Cardiac muscle cell (in vitro differentiated cells and primary cell): ENCODE data around the gene DNASE1L1. TPM values are rescaled to one million over a fixed set of nuclear protein-coding genes. Genes with fewer than 3 reads are reported as not detected.
A peak's percentile ranks its signal among the peaks of the same experiment; 100 is the strongest.

Experiments
- DNase-seq, 2 donors: peaks; one replicate each; pipeline versions ENCODE4 v3.0.0 to v3.0.0-alpha.2; 2010 to 2017; ENCODE audit warnings: low read depth in 1 of 2, low spot score in 1 of 2
- H3K27ac ChIP-seq: fragments of 200-600 bp; sonication (generic); 2 replicates; pipeline ENCODE4 v1.5.1; 2016
- H3K27me3 ChIP-seq: fragments of 200-600 bp; sonication (generic); 2 replicates; pipeline ENCODE4 v1.6.0; 2016; ENCODE audit warnings: control low read depth
- H3K36me3 ChIP-seq: fragments of 200-600 bp; sonication (generic); 2 replicates; pipeline ENCODE4 v1.5.1; 2016; ENCODE audit warnings: control low read depth
- H3K4me1 ChIP-seq: fragments of 200-600 bp; sonication (generic); 2 replicates; pipeline ENCODE4 v1.8.1; 2017; ENCODE audit warnings: low read depth, mild to moderate bottlenecking, mixed run types
- H3K4me3 ChIP-seq: fragments of 200-600 bp; sonication (generic); 2 replicates; pipeline ENCODE4 v1.5.1; 2016; ENCODE audit warnings: mild to moderate bottlenecking
- H3K9me3 ChIP-seq: fragments of 200-600 bp; sonication (generic); 2 replicates; pipeline ENCODE4 v1.5.1; 2017; ENCODE audit warnings: low read depth, mild to moderate bottlenecking, control low read depth
- CTCF ChIP-seq: IDR thresholded peaks from 2 replicates; pipeline ENCODE4 v1.5.1; 2012; ENCODE audit warnings: low read depth, mild to moderate bottlenecking, low read length
- polyA plus RNA-seq: library from polyadenylated mRNA; unstranded; fragments of >200 nt; fragmentation: Nextera tagmentation; extraction: Ambion mirVana; gene quantifications from 2 replicates; pipeline ENCODE4 v1.2.1, GENCODE V29; 2016
- total RNA-seq: library from RNA; depleted of rRNA; stranded (reverse); fragments of >200 nt; gene quantifications from 2 replicates; pipeline ENCODE4 v1.2.3, GENCODE V29; 2016

DNASE1L1 gene
- total and polyA plus RNA-seq, 2 experiments from 2014 or later = 24.8 to 34.3 TPM

- H3K4me3 ChIP-seq = no peak overlapping the region
- H3K36me3 ChIP-seq = no peaks in the 10 kb centered on the region
- TF ChIP-seq CTCF = no peak
- DNase-seq = no peak
- H3K27ac ChIP-seq = no peak overlapping the region
- no peaks in the 10 kb centered on the region for H3K4me1 ChIP-seq
- no peaks in the 10 kb centered on the region for H3K27me3 ChIP-seq
- no peaks in the 10 kb centered on the region for H3K9me3 ChIP-seq
Observed at GRCh38 chrX:154449618-154450017, 40.6 kb upstream of the DNASE1L1 start.

- no peaks in the 10 kb centered on the region for H3K27me3 ChIP-seq
- H3K36me3 ChIP-seq = no peaks in the 10 kb centered on the region
- H3K27ac ChIP-seq = no peak overlapping the region
- no peaks in the 10 kb centered on the region for H3K9me3 ChIP-seq
- DNase-seq = no peak
- no peak overlapping the region for H3K4me3 ChIP-seq
- H3K4me1 ChIP-seq = no peaks in the 10 kb centered on the region
- TF ChIP-seq CTCF = no peak
Observed at GRCh38 chrX:154448484-154448883, 39.4 kb upstream of the DNASE1L1 start.

- H3K9me3 ChIP-seq = no peaks in the 10 kb centered on the region
- H3K36me3 ChIP-seq = no peaks in the 10 kb centered on the region
- H3K4me1 ChIP-seq = no peaks in the 10 kb centered on the region
- no peak overlapping the region for H3K27ac ChIP-seq
- no peak for DNase-seq
- no peak for TF ChIP-seq CTCF
- H3K4me3 ChIP-seq = no peak overlapping the region
- H3K27me3 ChIP-seq = no peaks in the 10 kb centered on the region
Observed at GRCh38 chrX:154446430-154446829, 37.4 kb upstream of the DNASE1L1 start.

DNA sequence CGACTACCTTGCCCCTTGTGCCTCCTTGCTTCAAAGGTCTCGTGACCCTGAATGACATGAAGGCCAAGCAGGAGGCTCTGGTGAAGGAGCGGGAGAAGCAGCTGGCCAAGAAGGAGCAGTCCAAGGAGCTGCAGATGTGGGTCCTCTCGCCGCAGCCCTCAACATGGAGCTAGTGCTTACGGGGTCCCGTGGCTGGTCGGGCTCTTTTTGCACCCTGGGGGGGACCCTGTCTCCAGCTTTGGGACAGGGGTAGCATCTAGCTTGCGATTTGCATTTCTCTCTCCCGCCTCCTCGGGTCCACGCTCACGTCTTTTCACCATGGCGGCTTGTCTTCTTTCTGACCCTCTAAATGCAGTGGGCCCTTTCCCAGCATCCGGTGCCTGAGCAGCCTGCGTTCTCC, 36.7 kb upstream of the DNASE1L1 start:
- no peak for TF ChIP-seq CTCF
- Histone ChIP-seq H3K27me3 (no peaks in the 10 kb centered on the region), H3K4me3 (no peak overlapping the region), H3K27ac (no peak overlapping the region), H3K9me3 (no peaks in the 10 kb centered on the region), H3K36me3 (no peaks in the 10 kb centered on the region), H3K4me1 (no peaks in the 10 kb centered on the region)
- DNase-seq = no peak

- Histone ChIP-seq H3K27me3 (no peaks in the 10 kb centered on the region), H3K27ac (no peak overlapping the region), H3K9me3 (no peaks in the 10 kb centered on the region), H3K4me1 (no peaks in the 10 kb centered on the region), H3K36me3 (no peaks in the 10 kb centered on the region), H3K4me3 (peak overlapping the region; percentile 60)
- no peak for TF ChIP-seq CTCF
- no peak for DNase-seq
Observed at GRCh38 chrX:154444755-154445246, 35.7 kb upstream of the DNASE1L1 start.
